Fibroblast of skin of left quadriceps (primary cell): ENCODE measurements around the gene PARD3B.
A peak's percentile ranks its signal among the peaks of the same experiment; 100 is the strongest.

Experiments
- DNase-seq, 2 experiments: peaks; one replicate each; pipeline ENCODE4 v3.0.0-alpha.2; 2013; ENCODE audit warnings: low read depth in 2 of 2

The PARD3B gene

DNA sequence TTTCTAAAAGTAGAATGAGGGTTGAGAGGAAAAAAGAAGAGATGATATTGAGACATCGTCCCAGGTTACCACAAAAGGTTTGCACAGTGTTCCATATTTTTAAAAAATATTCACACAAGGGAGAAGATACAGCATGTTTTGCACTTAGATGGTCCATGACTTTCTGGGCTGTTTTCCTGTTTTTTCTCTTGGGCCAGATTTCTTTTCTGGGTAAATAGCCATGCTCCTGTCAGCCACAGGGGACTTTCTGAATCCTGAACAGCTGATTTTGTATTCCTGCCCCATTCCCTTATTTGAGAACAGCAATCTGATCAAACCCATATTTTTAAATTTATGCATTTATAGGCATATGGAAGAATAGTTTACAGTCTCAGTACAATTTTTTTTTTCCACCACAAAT is 951.1 kb downstream of the PARD3B start:
- no peak for DNase-seq

DNA sequence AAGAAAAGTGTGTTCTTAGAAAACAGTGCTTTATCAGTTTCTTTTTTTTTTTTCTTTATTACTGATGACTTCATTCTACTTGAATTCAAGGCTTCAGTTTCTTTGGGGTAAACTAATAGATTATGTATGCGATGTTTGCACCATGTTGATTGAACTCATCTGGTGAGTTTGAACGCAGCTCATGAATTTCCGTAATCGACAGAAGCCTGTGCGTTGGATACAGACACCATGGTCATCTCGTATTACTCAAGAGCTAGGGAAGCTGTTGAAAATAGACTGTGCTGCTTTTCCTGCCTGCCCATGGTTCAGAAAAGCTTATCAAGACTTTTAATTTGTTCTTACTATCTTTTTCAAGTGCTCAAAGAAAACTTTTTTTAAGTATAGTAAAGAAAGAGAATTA is 951.5 kb downstream of the PARD3B start:
- DNase-seq = peak; percentile 96 to 97

DNA sequence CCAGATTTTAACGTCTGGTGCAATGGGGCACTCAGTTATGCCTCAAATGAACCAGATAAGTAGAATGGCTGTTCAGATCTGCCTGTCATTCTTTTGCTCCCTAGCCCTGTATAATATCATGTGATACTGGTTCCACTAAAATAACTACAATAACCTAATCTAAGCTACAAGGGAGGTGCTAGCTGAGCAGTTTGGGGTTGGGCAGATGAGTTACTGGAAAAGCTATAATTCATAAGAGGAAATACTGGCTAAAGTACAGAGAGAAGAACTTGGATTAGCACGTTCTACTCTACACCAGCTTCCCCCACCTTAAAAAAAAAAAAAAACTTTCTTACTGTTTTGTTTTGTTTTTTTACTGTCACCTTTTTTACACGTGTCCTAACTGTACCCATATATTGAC is 953.7 kb downstream of the PARD3B start:
- no peak for DNase-seq

DNA sequence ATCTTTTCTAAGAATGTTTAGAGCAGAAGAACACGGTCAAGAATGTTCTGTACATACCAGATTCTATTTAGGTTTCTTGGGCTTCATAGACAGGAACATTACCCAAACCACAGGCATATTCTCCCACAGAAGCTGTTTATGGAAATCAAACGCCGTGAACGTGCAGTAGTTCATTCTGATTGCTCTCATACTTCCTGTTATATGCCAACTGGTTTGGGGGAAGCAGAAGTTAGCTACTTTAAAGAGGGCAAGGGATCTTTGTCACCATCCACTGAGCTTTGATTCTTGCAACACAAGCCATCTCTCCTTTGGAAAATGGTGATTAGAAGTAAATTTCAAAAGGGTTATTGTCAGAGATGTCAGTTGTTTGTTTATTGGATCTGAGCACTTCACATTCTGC is 954.8 kb downstream of the PARD3B start:
- no peak for DNase-seq

DNA sequence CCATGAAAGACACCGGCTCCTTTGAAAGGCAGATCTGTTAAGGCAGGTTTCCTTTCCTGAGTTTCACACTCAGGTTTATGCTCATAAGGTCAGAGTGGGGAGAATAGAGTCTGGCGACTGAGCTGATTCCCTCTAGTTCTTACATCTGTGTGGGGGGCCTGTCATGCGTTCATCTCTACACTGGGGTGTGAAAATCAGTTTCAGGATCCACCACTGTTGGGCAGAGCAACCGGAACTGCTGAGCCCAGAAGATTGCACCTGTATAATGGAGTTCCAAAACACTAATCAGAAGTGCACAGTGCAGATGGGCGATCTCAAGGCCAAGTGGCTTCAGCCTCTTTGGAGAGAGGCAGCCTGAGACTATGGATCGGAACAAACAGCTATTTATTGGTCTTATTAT is 955.7 kb downstream of the PARD3B start:
- no peak for DNase-seq

DNA sequence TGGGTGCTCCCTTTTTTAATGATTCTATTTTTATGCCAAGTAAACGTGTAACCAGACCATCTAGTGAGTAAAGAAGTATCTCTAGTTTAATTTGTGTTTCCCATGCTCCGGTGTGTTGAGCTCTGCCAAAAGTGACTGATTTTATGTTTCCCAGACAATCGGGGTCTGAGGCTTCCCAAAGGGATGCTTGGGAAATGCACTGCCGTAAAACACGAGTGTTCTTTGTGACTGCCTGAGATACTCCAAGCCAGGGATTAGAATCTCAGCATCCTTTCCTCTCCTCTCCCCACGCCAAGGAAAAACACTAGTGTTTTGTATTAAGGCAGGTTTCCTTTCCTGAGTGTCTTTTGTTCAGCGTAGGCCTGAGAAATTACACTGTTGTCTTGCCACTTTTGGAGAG is 956.6 kb downstream of the PARD3B start:
- no peak for DNase-seq

DNA sequence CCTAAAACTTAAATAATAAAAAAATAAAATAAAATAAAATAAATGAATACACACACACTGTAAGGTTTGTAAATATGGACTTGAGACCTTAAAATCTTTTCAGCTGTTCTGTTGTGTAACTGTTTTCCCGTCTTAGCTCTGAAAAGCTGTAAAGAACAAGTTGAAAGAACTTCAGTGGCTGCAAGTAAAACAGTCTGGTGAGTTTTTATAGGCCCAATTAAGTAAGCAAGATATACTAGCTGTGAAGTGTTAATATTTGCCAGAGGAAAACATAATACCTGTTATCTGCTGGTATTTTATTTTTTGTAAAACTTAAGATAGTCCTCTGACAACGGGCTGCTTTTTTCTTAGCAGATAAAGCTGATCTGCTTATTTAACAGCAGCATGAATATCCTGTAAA is 960.1 kb downstream of the PARD3B start:
- no peak for DNase-seq

DNA sequence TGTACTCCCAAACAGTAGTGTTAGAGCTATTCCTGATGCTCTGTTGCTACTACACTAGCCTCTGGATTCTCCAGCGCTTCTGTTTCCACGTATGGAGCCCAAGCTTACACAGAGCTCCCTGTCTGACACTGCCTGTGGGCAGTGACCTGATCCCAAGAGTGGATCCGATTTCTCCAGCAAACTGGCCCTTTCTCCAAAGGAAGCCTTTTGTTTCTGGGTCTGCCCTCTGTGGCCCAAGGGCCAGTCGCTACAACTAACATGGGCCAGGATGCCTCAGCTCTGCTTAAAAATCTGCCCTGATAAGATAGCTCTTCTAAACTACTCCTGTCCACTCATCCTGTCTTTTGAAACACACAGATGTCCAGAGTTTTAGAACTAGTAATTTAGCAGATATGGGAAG is 964.4 kb downstream of the PARD3B start:
- DNase-seq = no peak

DNA sequence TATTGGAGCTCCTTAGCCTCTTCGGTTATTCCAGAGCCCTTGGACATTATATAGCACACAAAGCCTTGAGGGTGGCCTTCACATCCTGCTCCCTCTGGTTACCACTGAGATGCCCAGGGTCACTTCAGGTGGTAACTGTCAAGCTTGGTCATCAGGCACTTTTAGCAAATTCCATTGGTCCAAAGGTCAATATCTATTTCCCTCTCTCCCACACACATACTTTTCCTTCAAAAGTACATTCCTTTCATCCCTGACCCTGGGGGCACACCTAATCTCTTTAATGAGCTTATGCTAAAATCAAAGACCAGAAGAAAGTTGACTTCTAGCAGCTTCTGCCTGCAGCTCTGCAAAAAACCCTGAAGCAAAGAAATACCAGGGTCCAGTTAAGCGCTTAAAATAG is 965.1 kb downstream of the PARD3B start:
- no peak for DNase-seq

DNA sequence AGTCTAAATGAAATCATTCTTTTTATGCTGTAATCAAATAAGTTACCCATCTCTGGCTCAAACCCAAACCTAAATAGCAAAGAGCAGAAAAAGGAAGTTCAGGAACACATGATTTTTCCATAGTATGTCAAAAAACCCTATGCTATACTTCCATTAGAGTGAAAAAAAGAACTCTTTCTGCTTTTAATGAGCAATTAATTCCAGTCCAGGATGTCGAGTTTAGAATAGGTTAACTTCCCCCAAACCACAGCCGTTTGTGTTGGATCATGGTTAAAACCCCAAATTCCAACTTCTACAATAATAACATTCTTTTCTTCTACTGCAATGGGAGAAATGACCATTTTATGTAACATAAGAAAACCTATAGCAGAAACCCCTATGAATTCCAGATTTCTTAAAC is 965.9 kb downstream of the PARD3B start:
- peak; percentile 88 to 89 for DNase-seq

DNA sequence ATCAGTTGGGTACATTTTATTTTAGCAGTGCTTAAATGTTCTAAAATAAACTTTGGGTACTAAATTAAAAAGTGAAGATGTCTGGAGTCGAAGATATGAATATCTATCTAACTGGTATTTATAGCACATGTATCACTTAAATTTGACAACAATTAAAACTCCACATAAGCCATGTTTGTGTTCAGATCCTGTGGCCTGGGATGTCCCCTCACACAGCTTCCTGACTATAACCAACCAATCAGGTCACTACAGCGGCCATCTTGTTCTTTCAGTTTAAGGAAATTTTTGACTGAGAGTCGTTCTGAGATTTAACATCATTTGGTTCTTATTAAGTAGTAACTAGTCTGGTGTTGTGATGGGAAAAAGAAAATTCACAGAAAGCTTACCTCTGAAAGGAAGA is 966.4 kb downstream of the PARD3B start:
- peak; percentile 69 to 70 for DNase-seq

DNA sequence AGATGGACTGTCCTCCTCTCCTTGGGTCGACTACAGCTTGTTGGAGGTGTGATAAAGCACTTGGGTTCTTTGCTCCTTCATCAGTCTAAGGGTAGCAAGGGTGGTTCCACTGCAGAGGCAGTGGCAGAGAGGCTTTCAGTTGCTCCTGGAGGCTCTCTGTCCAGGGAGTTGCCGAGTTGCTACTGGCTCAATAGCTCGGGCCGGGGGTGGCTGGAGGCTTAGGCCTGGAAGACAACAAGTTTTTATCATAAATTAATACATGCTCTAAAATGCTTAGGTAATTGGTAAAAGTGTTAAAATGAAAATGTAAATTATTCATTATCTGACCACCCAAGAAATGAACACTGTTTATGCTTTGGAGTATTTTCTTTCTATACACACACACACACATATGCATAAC is 975.0 kb downstream of the PARD3B start:
- DNase-seq = no peak

DNA sequence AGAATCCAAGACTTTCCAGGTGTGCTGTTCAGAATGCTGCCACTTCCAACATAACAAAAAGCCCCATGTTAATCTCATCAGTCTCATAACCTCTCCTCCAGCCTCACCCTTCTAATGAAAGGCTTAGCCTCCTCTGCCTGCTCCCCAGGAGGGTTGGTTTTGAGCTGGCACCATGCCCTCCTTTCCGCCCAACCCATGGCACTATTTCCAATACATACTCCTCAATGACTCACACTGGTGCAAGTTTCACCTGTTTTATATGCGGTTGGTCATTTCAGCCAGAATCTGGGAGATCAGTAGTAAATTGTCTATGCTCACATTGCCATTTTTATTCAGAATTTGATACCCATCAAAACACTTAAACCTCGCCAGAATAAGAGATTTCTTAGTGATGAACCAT is 979.4 kb downstream of the PARD3B start:
- no peak for DNase-seq

DNA sequence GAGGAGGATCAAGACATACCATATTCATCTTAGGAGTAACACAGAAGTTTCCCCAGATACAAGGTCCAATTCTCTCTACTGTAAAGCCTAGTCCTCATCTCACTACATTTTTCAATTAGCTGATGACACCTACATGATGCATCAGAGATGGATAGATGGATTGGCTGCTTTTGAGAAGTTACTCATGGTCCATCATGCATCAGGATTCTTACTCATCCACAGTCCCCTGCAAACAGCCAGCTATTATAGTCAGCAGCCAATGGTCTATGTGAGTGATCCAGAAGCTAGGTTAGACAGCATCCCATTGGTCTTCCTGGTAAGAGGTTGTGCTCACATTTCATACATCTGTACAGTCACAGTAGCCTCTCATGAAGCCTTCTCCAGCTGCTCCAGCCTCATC is 982.5 kb downstream of the PARD3B start:
- DNase-seq = no peak

DNA sequence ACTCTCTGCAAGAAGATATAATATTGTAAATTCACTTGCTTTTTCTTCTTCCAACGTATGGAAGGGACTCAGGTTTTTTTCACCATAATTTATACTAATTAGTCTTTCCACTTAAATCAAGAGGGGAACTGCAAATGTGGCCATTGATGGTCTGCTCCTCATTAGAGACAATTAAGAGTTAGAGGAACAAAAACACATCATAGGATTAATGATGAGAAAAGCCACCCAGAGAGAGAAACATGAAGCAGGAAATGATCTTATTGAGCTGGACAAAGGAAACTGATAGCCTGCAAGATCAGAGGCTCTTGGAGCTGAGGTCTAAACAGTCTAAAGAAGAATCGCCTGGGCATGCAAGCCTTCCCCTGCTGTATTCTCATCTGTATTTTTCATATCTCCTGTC is 985.8 kb downstream of the PARD3B start:
- no peak for DNase-seq

DNA sequence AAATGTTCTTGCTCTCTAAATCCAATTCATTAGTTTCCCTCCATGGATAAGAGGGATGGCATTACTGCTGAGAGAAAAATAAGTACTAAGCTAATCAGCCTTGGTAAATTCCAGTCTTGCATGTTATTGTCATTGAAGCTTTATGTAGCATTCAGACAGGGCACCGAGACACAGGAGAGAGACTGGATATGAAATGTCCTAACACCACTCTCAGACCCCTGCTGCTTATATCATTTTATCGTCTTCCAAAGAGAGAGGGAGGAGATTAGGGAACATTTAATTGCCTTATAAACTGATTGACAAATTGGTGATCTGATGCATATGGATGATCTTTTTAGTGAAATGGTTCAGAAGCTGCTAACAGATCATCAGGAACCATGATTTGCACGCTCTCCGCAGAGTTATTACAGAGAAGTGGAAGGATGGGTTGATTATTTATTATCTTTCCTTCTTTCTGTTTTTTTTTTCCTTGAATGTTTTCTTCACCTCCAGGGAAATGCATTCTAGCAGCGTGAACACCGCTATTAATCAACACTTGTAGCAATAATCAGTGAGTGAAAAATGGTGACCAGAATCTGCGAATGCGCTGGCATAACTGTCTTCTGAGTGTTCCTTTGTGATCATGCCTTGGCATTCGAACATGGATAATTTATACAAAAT is 986.3 kb downstream of the PARD3B start:
- DNase-seq = no peak

DNA sequence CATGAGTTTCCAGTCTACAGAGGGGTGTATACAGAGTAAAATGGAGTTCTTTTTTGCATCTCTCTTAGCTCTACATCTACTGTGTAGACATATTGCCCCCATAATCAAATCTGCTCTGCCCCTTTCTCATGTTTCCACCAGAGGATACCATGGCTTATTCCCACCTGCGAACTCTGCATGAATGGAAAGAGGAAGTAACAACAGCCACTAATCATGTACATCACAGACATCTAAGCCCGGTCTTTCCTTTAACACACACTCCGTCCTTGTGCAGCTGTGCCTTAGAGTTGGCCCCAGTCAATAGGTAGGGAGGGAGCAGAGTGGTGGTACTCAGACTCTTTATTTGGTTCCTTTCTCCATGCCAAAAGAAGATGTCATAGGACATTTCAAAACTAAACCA is 989.7 kb downstream of the PARD3B start:
- no peak for DNase-seq

DNA sequence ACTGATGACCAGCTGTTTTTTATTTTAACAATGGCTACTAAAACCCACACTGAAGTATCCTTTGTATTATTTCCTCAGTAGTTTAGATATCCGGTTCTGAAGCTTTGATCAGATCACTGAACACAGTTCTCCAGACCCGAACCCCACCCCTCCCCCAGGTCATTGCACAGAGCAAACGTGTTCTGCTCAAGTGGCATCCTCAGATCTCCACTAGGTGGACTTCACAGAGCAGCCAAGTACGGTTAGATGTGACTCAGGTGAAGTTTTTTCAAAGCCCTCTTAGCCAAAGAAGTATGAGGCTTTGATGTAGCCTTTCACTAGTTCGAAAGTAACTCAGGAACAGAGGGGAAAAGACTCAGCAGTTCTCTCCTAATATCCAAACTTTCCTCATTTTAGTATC is 994.3 kb downstream of the PARD3B start:
- DNase-seq = no peak

DNA sequence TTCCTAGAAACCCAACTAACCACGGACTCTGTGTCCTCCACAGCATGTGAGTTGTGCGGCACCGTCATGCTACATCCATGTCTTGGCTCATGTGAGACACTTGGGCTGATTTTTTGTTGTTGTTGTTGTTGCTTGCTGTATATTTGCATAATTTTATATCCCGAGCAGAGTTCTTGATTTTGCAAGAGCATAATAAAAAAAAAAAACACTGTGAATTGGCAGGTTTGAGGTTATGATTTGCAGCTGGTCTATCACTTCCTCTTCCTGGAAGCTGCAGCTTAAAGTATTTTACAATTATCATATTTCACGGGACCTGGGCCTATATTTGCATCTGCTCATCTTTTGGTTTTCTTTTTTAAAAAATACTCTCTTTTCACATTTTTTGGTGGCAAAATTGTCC is 994.8 kb downstream of the PARD3B start:
- no peak for DNase-seq

DNA sequence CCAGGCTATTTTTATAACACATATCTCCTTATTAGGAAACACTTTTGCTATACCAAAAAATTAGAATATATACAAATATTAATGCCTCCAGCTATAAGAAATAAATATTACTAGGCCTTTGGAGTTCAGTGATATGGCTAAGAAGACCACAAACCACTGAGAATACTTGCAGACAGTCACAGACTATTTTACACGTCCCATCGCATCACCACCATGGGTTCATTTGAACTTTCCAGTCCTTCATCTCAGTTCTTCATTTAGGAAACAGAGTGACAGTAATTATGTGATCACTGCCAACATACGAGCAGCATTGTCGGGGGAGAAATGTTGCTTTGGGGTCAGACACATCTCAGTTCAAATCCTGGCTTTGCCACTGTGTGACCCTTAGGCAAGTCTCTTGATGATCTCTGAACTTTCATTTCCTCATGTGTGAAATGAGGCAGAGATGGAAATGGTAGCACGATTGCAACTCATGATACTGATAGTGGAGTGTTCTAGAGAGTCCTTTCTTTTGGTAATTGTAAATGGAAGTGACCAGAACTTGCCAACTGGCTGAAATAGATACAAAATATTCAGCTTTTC is 998.1 kb downstream of the PARD3B start:
- DNase-seq = no peak

DNA sequence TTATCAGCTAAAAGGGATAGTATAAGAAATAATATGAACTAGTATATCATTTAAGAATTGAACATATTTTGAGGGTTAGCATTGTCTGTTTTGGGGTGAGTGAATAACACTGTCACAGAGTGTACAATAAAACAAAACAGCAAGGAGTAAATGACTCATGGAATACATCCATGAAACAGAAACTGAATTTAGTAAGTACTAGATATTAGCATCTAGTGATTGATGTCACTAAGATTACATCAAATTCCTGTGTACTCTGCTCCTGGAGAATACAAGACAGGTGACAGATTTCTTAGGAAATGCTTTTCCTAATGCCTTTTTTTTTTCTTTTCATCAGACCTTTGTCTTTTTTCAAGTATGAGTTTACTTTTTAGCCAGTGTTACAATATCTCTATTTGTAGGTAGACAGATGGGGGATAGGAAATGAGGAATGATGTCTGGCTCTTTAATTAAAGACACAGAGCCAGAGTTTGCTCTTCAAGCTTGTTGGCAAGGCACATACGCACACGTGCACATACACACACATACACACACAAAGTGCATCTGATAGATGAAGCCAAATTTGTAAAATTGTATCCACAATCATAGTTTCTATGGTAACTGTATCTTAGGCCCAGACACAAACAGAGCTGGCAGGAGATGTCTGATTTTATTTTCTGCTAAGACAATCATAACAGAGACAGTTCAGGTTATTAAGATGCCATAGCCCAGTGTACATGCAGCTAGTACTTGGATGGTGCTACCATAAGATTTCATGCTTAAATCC is 998.8 kb downstream of the PARD3B start:
- no peak for DNase-seq

DNA sequence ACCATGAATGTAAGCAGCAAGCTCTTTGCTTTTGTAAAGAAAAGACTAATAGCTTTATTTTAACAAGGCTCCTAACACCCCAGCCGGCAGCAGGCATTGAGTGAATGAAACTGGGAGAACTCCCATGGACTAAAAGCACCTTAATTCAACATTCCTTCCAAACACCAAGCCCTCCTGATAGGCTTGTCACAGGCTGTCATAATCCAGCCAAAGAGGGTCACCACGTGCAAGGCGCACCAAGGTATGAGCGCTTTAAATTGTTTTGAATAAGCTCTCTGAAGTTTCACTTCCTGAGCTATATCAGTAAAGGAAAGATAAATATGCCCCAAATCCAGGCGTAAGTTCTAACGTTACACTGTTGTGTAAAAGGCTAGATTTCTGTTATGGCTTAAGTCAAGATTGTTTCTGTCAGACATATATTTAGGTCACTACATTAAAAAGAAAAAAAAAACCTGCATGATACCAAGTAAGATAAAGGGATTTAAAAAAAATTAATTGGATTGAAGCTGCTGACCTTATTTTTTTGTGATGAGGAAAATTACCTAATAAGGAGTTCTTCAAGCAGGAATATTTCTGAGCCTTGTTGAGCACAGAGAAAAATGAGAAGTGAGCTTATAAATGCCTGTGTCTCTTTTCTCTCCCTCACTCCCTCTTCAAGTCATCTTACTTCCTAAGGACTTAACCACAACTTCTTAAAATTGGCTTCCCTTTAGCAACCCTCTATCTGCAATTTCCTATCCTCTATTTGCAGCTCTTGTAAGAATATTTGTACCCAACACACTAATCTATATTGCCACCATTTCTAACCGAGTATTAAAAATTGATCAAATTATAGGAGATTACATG is 1000.9 kb downstream of the PARD3B start:
- DNase-seq = no peak
